Tongue (tissue), 2 donors: ENCODE data around the gene CDH13. TPM values are rescaled to one million over a fixed set of nuclear protein-coding genes. Genes with fewer than 3 reads are reported as not detected.

Experiments used
- DNase-seq: peaks from one replicate; pipeline ENCODE4 v3.0.0-alpha.2; 2015
- total RNA-seq: library from RNA; depleted of rRNA; stranded (reverse); fragments of >200 nt; gene quantifications from one replicate; pipeline ENCODE4 v1.2.3, GENCODE V29; 2014

The CDH13 gene
- total RNA-seq, 1 donor from 2014 or later = 106 TPM

DNA sequence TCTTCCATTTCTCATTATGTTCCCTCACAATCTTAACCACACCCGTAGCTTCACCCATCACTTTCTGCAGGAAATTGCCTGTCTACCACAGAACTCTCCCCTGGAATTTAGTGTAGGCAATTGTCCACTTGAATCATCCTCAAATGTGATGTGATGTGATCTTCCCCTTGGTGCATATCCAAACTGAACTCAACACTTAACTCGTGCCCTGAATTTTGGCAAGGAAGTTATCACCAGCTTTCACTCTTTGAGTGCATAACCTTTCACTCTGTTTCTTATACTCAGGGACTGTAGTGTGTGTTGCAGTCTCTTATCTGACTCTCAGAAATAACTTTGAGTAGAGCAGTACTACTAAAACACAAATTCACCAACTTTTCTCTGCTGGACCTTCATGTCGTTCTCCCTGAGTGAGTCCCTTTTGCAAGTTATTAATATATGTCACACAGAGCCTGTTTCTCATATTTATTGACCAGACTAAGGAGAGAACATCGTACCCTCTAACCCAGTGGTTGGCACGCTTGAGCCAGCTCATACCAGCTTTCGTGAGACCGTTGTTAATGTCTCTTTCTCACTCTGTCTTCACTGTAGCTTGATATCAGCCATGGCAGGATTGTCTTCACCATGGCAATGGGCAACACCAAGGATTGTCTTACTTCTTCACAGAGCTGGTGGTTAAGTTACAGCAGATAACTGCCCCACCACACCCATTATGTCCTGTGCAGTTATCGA lies 622.1 kb downstream of the CDH13 start:
- DNase-seq = no peak

DNA sequence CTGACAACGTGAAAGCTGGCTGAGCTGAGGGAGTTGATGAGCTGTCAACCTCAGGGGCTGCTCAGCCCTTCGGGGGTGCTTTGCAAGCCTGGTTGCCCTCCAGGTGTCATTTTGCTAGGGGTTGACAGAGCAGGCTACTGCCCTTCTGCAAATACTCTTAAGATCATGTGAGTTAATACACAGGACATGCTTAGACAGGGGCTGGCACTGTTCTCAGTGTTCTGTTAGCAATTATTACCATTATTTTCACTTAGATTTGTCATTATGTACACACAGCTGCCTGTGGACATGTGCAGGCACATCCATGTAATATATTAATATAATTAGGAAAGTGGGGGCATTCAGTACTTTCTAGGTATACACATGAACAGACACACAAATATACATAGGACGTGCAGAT lies 626.8 kb downstream of the CDH13 start:
- peak; percentile 62 for DNase-seq

- no peak for DNase-seq
These were observed 631.7 kb downstream of the CDH13 start for GRCh38 chr16:83258366-83258928.

DNA sequence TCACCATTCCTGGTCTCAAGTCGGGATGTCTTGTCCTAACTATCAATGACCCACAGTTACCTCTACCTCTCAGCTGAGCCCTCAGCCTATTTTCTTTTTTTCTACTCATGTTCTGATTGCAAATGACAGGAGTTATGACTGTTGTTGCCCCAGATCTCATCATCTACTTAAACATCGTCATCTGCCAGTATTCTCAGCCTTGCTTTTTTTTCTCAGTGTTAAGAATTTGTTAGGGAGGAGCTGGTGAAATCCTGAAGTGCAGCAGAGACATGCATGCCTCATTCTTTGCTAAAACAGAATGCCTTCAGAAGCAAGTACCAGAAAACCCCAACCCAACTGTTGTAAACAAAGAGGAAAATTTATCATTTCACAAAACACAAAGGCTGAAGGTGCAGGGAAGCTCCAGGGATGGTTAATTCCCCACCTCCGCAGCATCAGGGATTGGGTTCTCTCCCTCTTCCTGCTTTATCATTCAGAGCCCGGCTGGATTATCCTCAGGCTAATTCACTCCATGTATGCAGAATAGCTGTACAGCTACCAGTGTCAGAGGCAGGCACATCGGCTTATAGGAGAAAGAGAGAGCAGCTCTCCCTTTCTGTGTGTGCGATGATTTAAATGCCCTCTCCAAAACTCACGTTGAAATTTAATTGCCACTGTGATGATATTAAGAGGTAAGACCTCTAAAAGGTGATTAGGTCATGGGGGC lies 640.2 kb downstream of the CDH13 start:
- DNase-seq = no peak

- DNase-seq = peak; percentile 49
These were observed 641.4 kb downstream of the CDH13 start for GRCh38 chr16:83268169-83268568.

DNA sequence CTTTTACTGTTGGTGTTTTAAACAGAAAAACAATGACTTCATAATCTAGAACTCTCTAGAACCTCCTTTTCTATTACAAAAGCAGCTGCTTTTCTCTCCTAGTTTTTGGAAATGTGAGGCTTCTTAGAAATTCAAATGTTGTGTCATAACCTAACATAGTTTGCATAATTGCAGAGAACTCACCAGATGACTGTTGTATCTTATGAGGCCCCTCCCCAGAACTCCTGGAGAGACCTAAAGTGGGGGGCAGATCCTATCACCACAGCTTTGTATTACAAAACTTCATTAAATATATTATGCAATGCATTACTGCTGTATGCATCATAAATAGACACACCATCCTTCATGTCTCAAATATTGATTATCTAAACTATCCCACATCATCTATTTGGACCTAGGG lies 642.3 kb downstream of the CDH13 start:
- DNase-seq = no peak

GRCh38 chr16:83269541-83269940 lies 642.8 kb downstream of the CDH13 start:
- DNase-seq = no peak

- DNase-seq = no peak
These were observed 643.3 kb downstream of the CDH13 start for GRCh38 chr16:83270061-83270460.

DNA sequence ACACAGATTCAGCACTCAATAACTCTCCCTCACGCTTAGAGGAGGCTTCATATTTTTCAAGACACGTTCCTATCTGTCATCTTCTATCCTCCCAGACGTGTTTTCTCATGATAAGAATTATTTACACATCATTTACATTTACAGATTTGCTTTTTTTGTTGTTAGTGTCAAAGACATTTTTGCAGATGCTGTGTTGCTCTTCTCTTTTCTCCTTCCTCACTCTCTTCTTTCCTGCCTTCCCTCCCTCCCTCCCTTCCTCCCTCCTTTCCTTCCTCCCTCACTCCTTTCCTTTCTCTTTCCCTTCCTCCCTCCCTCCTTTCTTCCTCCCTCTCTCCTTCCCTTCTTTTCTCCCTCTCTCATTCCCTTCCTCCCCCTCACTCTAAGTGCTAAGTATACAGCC lies 643.9 kb downstream of the CDH13 start:
- no peak for DNase-seq

GRCh38 chr16:83271123-83271522 lies 644.4 kb downstream of the CDH13 start:
- DNase-seq = no peak

DNA sequence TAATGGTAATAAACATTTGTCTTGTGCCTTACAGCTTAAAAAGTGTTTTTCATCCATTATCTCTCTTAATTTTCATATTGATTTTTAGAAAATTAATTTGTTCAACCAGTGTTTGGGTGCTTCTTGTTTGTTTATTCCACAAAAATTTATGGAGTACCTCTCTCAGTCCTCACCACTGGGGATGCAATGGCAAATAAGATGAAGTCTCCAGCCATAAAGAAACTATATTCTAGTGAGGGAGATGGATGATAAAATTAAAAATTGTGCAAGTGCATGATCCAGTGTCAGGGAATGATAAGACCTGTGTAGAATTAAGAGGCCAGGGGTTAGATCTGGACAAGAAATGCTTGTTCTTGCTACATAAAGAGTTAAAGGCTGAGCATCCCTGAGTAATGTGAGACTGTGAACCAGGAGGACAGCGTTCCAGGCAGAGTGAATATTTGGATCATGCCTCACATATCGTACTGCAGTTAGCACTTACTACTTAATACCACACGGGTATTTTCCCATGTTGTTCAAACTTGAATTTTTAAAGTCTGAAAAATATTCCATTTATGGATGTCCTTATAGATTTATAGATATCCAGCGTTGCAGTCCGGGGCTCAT lies 645.3 kb downstream of the CDH13 start:
- no peak for DNase-seq

DNA sequence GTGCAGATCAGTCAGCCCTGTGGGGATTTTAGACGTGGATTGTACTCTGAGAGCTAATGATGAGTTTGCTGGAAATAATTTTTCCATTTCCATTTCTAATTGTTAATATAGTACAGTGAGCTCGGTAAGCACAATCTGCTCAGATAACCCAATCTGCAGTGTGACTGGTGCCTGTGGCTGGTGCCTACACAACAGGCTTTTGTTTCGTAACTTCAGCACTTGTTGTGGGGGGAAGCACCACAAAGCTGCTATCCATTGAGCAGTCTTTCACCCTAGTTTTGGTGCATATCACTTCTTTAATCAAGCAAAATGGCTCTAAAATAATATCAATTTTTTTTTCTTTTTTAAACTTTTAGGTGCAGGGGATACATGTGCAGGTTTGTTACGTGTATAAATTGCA lies 646.1 kb downstream of the CDH13 start:
- no peak for DNase-seq

GRCh38 chr16:83273504-83274173 lies 646.9 kb downstream of the CDH13 start:
- no peak for DNase-seq

DNA sequence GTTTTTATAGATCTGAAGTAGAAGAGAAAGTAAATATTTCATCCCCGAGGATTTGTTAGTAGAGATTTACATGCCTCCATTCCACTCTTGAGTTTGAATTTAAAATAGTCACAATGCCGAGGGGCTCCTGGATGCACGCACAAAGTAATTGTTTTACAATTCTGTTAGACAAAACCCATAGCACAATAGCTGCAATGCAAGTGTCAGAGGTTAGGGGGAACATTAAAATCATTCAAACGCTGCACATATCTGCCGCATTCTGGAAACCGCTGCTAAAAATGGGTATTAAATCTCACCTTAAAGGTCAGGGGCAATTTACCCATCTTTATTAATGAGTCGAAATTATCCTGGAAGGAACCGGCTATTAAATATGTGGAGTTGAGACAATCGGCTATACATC lies 652.5 kb downstream of the CDH13 start:
- DNase-seq = no peak

DNA sequence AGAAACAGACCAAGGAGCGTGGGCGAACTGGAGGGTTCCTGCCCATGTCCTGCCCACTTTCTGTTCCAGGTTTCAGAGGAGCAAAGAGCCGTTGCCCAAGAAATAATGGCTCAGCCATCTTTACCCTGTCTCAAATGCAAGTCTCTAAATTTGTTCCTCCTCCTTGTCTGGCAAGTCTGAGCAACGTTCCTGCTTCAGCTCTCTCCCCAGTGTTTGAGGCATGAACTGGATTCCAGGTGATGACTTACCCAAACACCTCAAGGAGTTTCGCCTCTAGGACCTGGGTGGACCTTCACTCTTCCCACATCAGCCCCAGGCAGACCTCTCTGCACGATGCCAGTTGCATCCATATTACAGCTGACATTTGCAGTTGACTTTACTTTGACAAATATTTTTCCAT lies 659.2 kb downstream of the CDH13 start:
- no peak for DNase-seq

- no peak for DNase-seq
These were observed 669.7 kb downstream of the CDH13 start for GRCh38 chr16:83296505-83296904.

GRCh38 chr16:83298541-83298940 lies 671.8 kb downstream of the CDH13 start:
- DNase-seq = no peak

- DNase-seq = peak; percentile 20
These were observed 673.6 kb downstream of the CDH13 start for GRCh38 chr16:83300326-83300725.

GRCh38 chr16:83301971-83302370 lies 675.2 kb downstream of the CDH13 start:
- DNase-seq = peak; percentile 82

DNA sequence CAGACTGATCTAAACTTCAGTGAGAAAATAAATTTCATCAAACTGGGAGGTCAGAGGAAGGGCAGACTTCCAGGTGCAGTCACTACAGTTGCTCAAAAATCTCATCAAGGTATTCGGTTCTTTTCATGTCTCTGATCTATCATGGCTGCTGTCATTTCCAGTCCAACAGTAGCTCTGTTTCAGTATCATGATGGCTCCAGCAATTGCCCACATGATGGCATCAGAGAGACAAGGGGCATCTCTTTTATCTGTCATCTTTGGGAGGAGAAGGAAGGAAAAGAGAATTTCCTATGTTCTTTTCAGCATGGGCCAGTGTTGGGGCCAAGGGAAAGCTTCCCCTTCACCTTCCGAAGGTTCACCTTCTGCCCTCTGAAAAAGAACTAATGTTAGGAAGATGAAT lies 676.1 kb downstream of the CDH13 start:
- DNase-seq = no peak

- DNase-seq = no peak
These were observed 678.3 kb downstream of the CDH13 start for GRCh38 chr16:83305092-83305491.

- DNase-seq = peak; percentile 26
These were observed 680.3 kb downstream of the CDH13 start for GRCh38 chr16:83306961-83307593.
